ENCODE results near the gene NNMT. TPM values are rescaled to one million over a fixed set of nuclear protein-coding genes. Genes with fewer than 3 reads are reported as not detected.

Gene NNMT
- total RNA-seq, 2 donors from 2014 or later, result 83.7 to 240 TPM

DNA sequence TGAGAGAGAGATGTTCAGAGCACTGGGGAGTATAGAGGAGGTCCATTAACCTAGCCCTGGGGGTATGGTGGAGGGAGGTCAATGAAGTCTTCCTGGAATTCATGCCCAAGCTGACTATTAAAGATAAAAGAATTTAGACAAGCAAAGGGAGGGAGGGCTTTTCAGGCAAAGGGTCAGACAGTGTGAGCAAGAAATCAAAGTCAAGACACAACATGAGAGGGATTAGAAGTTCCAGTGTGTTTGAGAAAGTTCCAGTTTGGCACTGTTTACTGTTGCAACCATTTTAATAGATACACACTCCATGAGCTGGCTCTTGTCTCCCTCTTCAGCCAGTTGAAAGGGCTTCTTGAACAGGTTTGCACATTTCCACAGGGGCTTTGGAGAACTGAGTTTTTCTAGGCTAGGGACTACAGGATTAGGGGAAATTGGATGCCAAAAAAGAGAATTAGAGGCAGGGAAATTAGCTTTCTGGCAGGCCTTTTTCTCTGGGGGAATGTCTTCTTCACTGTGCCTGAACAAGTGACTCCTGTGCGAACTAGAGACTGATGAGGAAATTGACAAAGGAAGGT is 14.7 kb upstream of the NNMT start:
- peak overlapping the region in 1 of 2 donors; percentile 74 for H3K27ac ChIP-seq
- DNase-seq (ENCODE audit: low spot score), result no peak
- peaks cover 0 to 16% of the 10 kb centered on the region in 2 donors for H3K4me1 ChIP-seq
- H3K36me3 ChIP-seq, result no peaks in the 10 kb centered on the region
- TF ChIP-seq, protein P1, sequence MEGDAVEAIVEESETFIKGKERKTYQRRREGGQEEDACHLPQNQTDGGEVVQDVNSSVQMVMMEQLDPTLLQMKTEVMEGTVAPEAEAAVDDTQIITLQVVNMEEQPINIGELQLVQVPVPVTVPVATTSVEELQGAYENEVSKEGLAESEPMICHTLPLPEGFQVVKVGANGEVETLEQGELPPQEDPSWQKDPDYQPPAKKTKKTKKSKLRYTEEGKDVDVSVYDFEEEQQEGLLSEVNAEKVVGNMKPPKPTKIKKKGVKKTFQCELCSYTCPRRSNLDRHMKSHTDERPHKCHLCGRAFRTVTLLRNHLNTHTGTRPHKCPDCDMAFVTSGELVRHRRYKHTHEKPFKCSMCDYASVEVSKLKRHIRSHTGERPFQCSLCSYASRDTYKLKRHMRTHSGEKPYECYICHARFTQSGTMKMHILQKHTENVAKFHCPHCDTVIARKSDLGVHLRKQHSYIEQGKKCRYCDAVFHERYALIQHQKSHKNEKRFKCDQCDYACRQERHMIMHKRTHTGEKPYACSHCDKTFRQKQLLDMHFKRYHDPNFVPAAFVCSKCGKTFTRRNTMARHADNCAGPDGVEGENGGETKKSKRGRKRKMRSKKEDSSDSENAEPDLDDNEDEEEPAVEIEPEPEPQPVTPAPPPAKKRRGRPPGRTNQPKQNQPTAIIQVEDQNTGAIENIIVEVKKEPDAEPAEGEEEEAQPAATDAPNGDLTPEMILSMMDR (IDR thresholded peaks at IDR 0.05), result no peak
- no peak overlapping the region for H3K4me3 ChIP-seq
- no peaks in the 10 kb centered on the region for H3K9me3 ChIP-seq
- H3K27me3 ChIP-seq, result no peaks in the 10 kb centered on the region

DNA sequence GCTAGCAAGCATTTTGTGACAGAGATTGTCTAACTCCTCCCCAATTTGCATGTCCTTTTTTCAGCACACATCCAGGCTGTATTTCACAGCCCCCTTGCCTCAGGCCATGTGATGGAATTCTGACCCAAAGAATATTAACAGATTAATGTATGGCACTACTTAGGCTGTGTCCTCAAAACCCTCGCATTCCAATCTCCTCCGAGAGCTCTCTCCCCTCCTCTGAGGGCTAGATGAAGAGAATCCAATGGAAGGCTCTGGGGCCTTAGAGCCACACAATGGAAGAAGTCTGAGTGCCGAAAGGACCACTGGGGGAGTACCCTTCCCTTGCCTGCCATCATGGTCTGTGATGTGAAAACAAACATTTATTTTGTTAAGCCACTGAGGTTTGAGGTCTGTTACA is 13.7 kb upstream of the NNMT start:
- no peak for DNase-seq (ENCODE audit: low spot score)
- Histone ChIP-seq H3K36me3 (no peaks in the 10 kb centered on the region), H3K9me3 (no peaks in the 10 kb centered on the region), H3K27me3 (no peaks in the 10 kb centered on the region), H3K4me3 (no peak overlapping the region), H3K27ac (no peak overlapping the region), H3K4me1 (peaks cover 0 to 16% of the 10 kb centered on the region in 2 donors)
- TF ChIP-seq, protein P1 (IDR thresholded peaks at IDR 0.05), result no peak

DNA sequence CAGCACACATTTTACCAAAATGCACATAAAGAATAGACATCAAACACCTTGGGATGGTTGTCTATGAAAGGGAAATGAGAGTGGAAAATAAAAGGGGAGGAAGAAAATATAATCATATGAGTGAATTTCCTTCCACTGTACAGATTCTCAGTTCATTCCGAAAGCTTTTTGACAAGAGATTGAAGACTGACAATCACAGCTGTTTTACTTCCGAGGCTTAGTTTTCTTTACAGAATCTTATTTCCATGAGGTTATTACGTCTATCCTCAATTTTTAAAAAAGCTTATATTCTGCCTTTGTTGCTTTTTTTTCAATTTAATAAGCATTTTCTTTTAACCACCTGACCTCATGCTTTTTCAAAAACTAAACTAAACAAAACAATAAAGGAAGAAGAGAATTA is 12.8 kb upstream of the NNMT start:
- TF ChIP-seq, protein P1 (IDR thresholded peaks at IDR 0.05), result no peak
- DNase-seq (ENCODE audit: low spot score), result no peak
- H3K27ac ChIP-seq, result no peak overlapping the region
- H3K9me3 ChIP-seq, result no peaks in the 10 kb centered on the region
- no peaks in the 10 kb centered on the region for H3K27me3 ChIP-seq
- no peaks in the 10 kb centered on the region for H3K36me3 ChIP-seq
- H3K4me1 ChIP-seq, result peaks cover 0 to 16% of the 10 kb centered on the region in 2 donors
- no peak overlapping the region for H3K4me3 ChIP-seq

DNA sequence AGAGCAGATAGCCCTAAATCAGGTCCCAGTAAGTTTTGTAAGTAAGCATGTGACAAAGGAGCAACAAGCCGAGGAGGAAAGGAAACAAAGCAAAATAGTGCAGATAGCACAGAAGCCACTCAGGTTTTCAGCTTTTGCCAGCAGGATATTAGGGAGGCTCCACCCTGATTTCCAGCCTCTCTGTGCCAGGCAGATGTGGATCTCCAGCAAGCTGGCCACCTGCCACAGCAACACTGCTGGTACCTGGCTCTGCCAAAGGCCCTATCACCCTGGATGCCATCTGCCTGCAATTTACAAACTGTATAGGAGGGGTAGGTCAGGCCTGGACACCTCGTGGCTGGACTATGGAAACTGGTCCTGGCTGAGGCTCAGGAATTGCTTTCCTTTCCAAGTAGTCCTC is 12.2 kb upstream of the NNMT start:
- Histone ChIP-seq H3K27me3 (no peaks in the 10 kb centered on the region), H3K27ac (no peak overlapping the region), H3K36me3 (no peaks in the 10 kb centered on the region), H3K4me3 (no peak overlapping the region), H3K4me1 (peaks cover 0 to 16% of the 10 kb centered on the region in 2 donors), H3K9me3 (no peaks in the 10 kb centered on the region)
- TF ChIP-seq, protein P1 (IDR thresholded peaks at IDR 0.05), result no peak
- no peak for DNase-seq (ENCODE audit: low spot score)

DNA sequence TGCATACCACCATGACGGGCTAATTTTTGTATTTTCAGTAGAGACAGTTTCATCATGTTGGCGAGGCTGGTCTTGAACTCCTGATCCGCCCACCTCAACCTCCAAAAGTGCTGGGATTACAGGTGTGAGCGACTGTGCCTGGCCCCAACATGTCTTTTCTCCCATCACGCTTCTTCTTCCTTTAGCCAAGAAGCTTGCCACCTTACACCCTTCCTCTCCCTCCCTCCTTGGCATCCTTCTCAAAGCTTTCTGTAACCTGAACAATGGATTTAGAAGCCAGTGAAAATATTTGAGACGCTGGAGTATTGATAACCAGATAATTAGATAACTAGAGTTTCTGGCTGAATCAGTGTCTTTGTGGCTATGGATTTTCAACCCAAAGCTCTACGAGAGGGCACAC is 11.3 kb upstream of the NNMT start:
- Histone ChIP-seq H3K27me3 (no peaks in the 10 kb centered on the region), H3K4me3 (no peak overlapping the region), H3K9me3 (no peaks in the 10 kb centered on the region), H3K4me1 (peaks cover 0 to 16% of the 10 kb centered on the region in 2 donors), H3K36me3 (no peaks in the 10 kb centered on the region), H3K27ac (no peak overlapping the region)
- no peak for DNase-seq (ENCODE audit: low spot score)
- TF ChIP-seq, protein P1 (IDR thresholded peaks at IDR 0.05), result no peak

DNA sequence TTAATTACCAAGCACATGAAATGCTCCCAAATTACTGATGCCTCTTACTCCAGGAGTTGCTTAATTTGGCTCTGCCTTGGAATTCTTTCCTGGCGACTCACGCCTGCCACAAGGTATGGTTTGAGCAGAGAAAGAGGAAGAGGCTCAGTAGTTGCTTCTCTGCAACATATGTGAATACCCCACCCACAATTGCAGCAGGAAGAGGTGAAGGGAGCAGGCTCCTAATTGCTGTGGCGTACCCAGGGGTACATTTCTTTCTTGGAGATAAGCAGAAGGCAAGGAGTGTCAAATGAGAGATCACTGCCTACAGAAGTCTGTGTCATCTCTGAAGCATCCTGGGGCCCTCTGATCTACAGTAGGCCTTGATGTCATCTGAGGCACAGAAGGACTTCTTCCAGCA is 10.6 kb upstream of the NNMT start:
- no peaks in the 10 kb centered on the region for H3K9me3 ChIP-seq
- TF ChIP-seq, protein P1 (IDR thresholded peaks at IDR 0.05), result no peak
- H3K4me3 ChIP-seq, result no peak overlapping the region
- DNase-seq (ENCODE audit: low spot score), result no peak
- no peak overlapping the region for H3K27ac ChIP-seq
- no peaks in the 10 kb centered on the region for H3K27me3 ChIP-seq
- no peaks in the 10 kb centered on the region for H3K36me3 ChIP-seq
- H3K4me1 ChIP-seq, result peaks cover 0 to 11% of the 10 kb centered on the region in 2 donors

All from right atrium auricular region (tissue), 2 donors.